Activated naive CD8-positive, alpha-beta T cell (primary cell): ENCODE data around the gene AMOTL1.
"Not testable (repeated sequence)": the region's sequence is repeated elsewhere in the genome, so short reads cannot be mapped to it uniquely, and the experiment has no call there.

Source experiments
- H3K27ac Mint-ChIP-seq: one replicate; pipeline ENCODE4 v1.8.0; 2021; ENCODE audit warnings: mixed read lengths
- H3K27me3 Mint-ChIP-seq: one replicate; pipeline ENCODE4 v1.8.0; 2021; ENCODE audit warnings: mixed read lengths
- H3K36me3 Mint-ChIP-seq: one replicate; pipeline ENCODE4 v1.8.0; 2021; ENCODE audit warnings: mixed read lengths
- H3K4me1 Mint-ChIP-seq: one replicate; pipeline ENCODE4 v1.8.0; 2021; ENCODE audit warnings: low read depth, mixed read lengths
- H3K4me3 Mint-ChIP-seq: one replicate; pipeline ENCODE4 v1.8.0; 2021; ENCODE audit warnings: mild to moderate bottlenecking, mixed read lengths
- H3K9me3 Mint-ChIP-seq: one replicate; pipeline ENCODE4 v1.8.0; 2021; ENCODE audit warnings: low read depth, mixed read lengths

Gene AMOTL1

DNA sequence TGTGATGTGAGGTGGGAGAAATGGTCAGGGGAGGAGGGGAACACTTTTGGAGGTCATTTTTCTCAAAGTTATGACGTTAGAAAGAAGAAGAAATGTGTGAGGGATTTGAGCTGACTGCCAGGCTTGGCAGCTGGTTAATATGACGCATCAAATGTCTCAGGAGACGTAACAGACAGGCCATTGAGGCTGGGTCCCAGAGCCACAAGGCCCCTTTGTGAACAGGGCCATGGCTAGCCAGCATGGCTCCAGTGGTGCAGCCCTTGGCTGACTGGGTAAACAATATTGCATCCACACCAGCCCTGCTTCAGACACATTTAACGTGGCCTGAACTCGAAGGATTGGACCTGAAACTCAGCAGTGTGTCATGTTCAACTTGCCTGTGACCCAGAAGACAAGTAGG, 34.3 kb downstream of the AMOTL1 start:
- no peaks in the 10 kb centered on the region for H3K36me3 Mint-ChIP-seq
- H3K27me3 Mint-ChIP-seq: no peaks in the 10 kb centered on the region
- no peaks in the 10 kb centered on the region for H3K4me1 Mint-ChIP-seq
- no peak overlapping the region for H3K4me3 Mint-ChIP-seq
- no peak overlapping the region for H3K27ac Mint-ChIP-seq
- H3K9me3 Mint-ChIP-seq: no peaks in the 10 kb centered on the region

GRCh38 chr11:94803491-94803890, 35.3 kb downstream of the AMOTL1 start:
- Mint-ChIP-seq H3K4me3 (no peak overlapping the region), H3K4me1 (no peaks in the 10 kb centered on the region), H3K9me3 (no peaks in the 10 kb centered on the region), H3K27me3 (no peaks in the 10 kb centered on the region), H3K27ac (no peak overlapping the region), H3K36me3 (no peaks in the 10 kb centered on the region)

GRCh38 chr11:94804874-94805273, 36.7 kb downstream of the AMOTL1 start:
- no peaks in the 10 kb centered on the region for H3K36me3 Mint-ChIP-seq
- peaks cover under 1% of the 10 kb centered on the region for H3K27me3 Mint-ChIP-seq
- H3K4me3 Mint-ChIP-seq: no peak overlapping the region
- H3K4me1 Mint-ChIP-seq: no peaks in the 10 kb centered on the region
- H3K27ac Mint-ChIP-seq: no peak overlapping the region
- H3K9me3 Mint-ChIP-seq: no peaks in the 10 kb centered on the region

DNA sequence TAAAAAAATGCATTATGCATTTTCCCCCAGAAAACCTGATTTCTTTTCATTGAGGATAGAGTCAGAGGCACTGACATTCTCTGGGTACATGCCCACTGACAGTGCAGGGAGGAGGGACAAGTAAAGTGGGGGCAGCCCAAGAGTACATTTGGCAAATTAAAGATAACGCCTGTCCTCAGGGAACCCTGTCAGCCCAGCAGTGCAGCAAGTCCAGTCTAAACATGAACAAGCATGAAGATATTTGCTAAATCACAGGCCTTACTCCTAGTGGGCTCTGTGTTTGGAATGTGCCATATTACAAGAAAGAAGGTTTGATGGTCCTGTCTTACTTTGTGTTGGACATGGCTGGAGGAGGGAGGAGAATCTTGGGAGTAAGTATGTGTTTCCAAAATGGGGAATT, 37.9 kb downstream of the AMOTL1 start:
- Mint-ChIP-seq H3K27ac (no peak overlapping the region), H3K36me3 (no peaks in the 10 kb centered on the region), H3K27me3 (peaks cover 2% of the 10 kb centered on the region)

GRCh38 chr11:94806419-94806818, 38.3 kb downstream of the AMOTL1 start:
- Mint-ChIP-seq H3K4me1 (no peaks in the 10 kb centered on the region), H3K27me3 (peaks cover 2% of the 10 kb centered on the region), H3K4me3 (no peak overlapping the region), H3K27ac (no peak overlapping the region), H3K9me3 (no peaks in the 10 kb centered on the region), H3K36me3 (no peaks in the 10 kb centered on the region)

More for the DNA sequence above, 37.9 kb downstream of the AMOTL1 start:
- H3K4me3 Mint-ChIP-seq: no peak overlapping the region
- H3K9me3 Mint-ChIP-seq: no peaks in the 10 kb centered on the region
- H3K4me1 Mint-ChIP-seq: no peaks in the 10 kb centered on the region

GRCh38 chr11:94809251-94809650, 41.1 kb downstream of the AMOTL1 start:
- Mint-ChIP-seq H3K27me3 (peaks cover 2% of the 10 kb centered on the region), H3K27ac (no peak overlapping the region), H3K4me1 (no peaks in the 10 kb centered on the region), H3K9me3 (no peaks in the 10 kb centered on the region), H3K4me3 (no peak overlapping the region), H3K36me3 (no peaks in the 10 kb centered on the region)

DNA sequence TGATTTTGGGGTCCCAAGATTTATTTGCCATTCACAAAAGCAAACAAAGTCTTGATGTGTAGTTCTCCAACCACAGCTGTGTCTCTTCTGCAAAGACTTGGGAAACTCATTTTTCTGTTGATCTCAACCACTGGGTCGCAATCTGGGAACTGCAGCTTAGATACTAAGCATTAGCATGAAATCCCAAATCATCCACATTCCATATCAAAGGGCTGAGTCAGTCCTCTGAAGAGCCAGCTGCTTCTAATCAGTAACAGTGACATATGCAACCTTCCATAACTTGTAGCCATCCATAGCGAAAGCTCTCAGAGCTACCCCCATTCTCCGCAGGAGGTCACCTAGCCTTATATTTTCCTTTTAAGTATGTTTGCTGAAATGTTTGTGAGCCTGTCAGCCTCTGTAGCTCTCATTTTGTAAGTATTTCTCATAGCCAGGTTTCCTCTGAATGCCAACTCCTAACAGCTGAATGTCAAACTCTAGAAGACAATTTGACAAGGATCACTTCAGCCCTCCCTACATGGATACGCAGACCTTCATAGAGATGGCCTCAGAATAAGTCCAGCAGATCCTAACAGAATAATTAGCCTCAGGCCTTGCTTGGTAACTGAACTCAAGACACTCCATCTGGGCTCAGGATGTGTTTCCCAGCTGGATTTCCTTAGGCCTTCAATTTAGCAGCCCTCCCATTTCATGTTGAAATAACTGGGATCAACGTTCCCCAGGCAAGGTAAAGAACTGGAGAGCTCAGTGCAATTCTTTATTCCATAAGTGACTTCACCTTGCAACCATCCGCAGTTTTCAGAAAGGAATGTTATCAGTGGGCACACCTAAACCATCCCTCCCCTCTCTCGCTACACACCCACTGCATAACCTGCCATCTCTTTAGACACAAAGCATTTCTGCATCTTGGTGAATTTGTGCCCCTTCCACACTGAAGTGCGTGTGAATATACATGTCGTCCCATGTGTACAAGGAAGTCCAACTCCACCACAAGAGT, 44.9 kb downstream of the AMOTL1 start:
- not testable (repeated sequence) for H3K36me3 Mint-ChIP-seq, H3K4me1 Mint-ChIP-seq, H3K27me3 Mint-ChIP-seq, H3K9me3 Mint-ChIP-seq, H3K4me3 Mint-ChIP-seq, H3K27ac Mint-ChIP-seq

DNA sequence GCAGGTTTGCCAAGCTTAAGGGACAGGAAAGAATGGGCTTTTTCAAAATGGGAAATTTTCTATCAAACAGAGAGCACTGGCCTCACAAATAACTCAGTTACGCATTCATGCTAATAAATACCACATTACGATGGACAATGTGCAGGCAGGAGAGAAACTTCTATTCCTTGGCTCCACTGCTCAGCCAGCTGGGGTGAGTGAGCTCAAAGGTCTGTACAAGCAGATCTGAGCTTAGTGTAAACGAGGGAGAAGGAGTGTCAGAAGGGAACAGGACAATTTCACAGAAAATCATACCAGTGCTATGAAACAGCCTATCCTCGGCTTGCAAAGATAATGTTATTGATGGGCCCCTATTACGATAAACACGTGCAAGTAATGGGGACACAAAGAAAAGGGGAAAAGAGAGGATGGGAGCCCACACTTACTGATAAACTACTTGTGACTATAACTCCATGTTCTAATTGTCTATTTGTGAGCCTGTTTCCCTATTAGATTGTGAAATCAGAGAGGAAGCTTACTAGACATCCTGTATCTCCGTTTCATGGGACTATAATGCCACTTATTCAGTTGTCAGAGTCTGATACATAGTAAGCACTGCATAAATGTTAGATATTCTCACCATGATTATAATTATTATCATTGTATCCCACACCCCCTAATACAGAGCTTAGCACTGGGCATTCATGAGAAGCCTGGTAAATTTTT, 46.3 kb downstream of the AMOTL1 start:
- Mint-ChIP-seq H3K27ac (no peak overlapping the region), H3K4me1 (no peaks in the 10 kb centered on the region), H3K9me3 (no peaks in the 10 kb centered on the region), H3K4me3 (no peak overlapping the region), H3K36me3 (no peaks in the 10 kb centered on the region), H3K27me3 (peaks cover 2% of the 10 kb centered on the region)

DNA sequence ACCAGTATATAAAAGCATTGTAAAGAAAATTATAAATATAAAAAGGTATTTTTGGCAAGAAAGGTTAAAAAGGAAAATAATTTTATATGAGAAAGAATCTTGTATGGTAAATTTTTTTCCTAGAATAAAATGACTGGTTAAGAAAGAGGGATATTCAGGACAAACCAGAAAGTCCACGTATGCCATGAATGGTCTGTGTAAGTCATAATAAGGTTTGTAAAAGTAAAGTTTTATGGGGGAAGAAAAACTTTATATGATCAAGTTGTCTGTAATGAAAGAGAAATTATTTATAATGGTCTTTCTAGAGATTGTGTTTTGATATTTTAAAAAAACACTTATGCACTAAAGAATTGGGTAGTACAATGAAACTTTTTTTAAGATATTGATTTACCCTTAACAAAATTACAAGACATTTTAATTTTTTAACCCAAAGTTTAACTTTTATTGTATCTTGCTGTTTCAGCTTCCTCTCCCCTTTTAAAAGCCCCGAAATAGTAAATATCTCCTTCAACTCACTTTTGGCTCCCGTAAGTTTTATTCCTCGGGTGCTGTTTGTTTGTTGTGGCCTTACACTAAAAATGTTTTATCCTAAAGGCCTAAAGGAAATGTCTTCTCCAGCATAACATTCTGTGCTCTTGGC, 47.7 kb downstream of the AMOTL1 start:
- no peak overlapping the region for H3K27ac Mint-ChIP-seq
- no peak overlapping the region for H3K4me3 Mint-ChIP-seq
- no peaks in the 10 kb centered on the region for H3K27me3 Mint-ChIP-seq
- no peaks in the 10 kb centered on the region for H3K9me3 Mint-ChIP-seq
- no peaks in the 10 kb centered on the region for H3K36me3 Mint-ChIP-seq
- no peaks in the 10 kb centered on the region for H3K4me1 Mint-ChIP-seq

DNA sequence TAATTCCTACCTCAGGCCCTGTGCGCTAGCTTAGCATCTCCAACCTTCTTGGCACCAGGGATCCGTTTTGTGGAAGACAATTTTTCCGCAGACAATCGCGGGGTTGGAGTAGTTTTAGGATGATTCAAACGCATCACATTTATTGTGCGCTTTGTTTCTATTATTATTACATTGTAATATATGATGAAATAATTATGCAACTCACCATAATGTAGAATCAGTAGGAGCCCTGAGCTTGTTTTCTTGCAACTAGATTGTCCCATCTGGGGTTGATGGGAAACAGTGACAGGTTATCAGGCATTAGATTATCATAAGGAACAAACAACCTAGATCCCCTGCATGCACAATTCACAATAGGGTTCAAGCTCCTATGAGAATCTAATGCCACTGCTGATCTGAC, 52.3 kb downstream of the AMOTL1 start:
- no peaks in the 10 kb centered on the region for H3K4me1 Mint-ChIP-seq
- H3K4me3 Mint-ChIP-seq: no peak overlapping the region
- no peak overlapping the region for H3K27ac Mint-ChIP-seq
- no peaks in the 10 kb centered on the region for H3K9me3 Mint-ChIP-seq
- no peaks in the 10 kb centered on the region for H3K27me3 Mint-ChIP-seq
- H3K36me3 Mint-ChIP-seq: no peaks in the 10 kb centered on the region

DNA sequence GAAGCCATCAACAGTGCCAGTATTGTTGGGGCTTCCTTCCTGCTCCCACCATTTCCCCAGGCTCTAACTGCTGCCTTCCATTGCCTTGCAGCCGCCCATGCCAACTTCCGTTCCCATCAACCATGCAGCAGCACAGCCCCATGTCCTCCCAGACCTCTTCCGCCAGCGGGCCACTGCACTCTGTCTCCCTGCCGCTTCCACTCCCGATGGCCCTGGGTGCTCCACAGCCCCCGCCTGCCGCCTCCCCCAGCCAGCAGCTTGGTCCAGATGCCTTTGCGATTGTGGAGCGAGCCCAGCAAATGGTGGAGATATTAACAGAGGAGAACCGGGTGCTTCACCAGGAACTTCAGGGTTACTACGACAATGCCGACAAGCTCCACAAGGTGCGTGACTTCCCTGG, 53.3 kb downstream of the AMOTL1 start:
- Mint-ChIP-seq H3K36me3 (no peaks in the 10 kb centered on the region), H3K27ac (no peak overlapping the region), H3K4me1 (no peaks in the 10 kb centered on the region)

GRCh38 chr11:94822080-94822479, 53.9 kb downstream of the AMOTL1 start:
- Mint-ChIP-seq H3K4me1 (no peaks in the 10 kb centered on the region), H3K36me3 (no peaks in the 10 kb centered on the region), H3K27me3 (no peaks in the 10 kb centered on the region), H3K4me3 (no peak overlapping the region), H3K9me3 (no peaks in the 10 kb centered on the region), H3K27ac (no peak overlapping the region)

More for the DNA sequence above, 53.3 kb downstream of the AMOTL1 start:
- no peak overlapping the region for H3K4me3 Mint-ChIP-seq
- no peaks in the 10 kb centered on the region for H3K27me3 Mint-ChIP-seq
- no peaks in the 10 kb centered on the region for H3K9me3 Mint-ChIP-seq

DNA sequence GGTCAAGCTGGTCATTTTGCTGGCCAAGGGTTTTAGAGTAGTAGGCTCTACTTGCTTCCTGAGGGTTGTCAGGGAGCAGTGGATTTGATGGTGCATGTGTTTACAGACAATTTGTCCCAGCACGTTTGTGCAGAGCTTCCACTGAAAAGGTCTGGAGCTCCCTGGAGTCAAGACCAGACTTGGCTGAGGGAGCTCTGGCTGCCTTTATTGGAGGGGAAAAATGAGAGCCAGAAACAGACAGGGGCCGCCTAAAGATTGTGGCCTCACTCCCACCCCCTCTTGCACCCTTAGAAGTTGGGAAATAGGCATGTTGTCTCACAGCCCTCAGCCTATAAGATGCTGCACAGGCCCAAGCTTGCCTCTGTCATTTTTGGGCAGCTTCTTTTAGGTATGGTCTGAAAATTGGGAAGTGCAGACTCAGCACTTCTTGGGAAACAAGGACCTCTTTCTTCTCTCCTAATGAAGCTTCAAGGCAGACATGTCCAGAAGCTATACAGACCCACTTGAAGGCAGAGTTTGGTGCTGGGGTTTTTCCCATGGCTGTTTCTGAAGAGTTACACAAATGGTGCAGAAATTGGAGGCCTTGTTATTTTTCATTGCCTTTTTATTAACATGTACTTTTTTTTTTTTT, 55.1 kb downstream of the AMOTL1 start:
- Mint-ChIP-seq H3K36me3 (no peaks in the 10 kb centered on the region), H3K27ac (no peak overlapping the region), H3K4me3 (no peak overlapping the region), H3K4me1 (no peaks in the 10 kb centered on the region), H3K9me3 (no peaks in the 10 kb centered on the region), H3K27me3 (no peaks in the 10 kb centered on the region)

GRCh38 chr11:94825031-94825430, 56.9 kb downstream of the AMOTL1 start:
- no peak overlapping the region for H3K4me3 Mint-ChIP-seq
- no peak overlapping the region for H3K27ac Mint-ChIP-seq
- H3K36me3 Mint-ChIP-seq: no peaks in the 10 kb centered on the region
- no peaks in the 10 kb centered on the region for H3K9me3 Mint-ChIP-seq
- no peaks in the 10 kb centered on the region for H3K27me3 Mint-ChIP-seq
- H3K4me1 Mint-ChIP-seq: no peaks in the 10 kb centered on the region

GRCh38 chr11:94825481-94825880, 57.3 kb downstream of the AMOTL1 start:
- no peak overlapping the region for H3K4me3 Mint-ChIP-seq
- H3K36me3 Mint-ChIP-seq: no peaks in the 10 kb centered on the region
- H3K27me3 Mint-ChIP-seq: no peaks in the 10 kb centered on the region
- H3K27ac Mint-ChIP-seq: no peak overlapping the region
- no peaks in the 10 kb centered on the region for H3K4me1 Mint-ChIP-seq
- no peaks in the 10 kb centered on the region for H3K9me3 Mint-ChIP-seq
